ENCODE results near the gene SNAI3.

- TF ChIP-seq POLR2A (IDR thresholded peaks at IDR 0.05) (no peak), CTCF (IDR thresholded peaks at IDR 0.05) (no peak)
Observed at GRCh38 chr16:88723507-88723887, 37.2 kb upstream of the SNAI3 start.

Data from heart left ventricle (tissue), 13 donors.